Testis (tissue), 2 donors: Measurements from ENCODE around the gene DPYSL3.

ENCODE experiments used
- POLR2A ChIP-seq: fragments of 450-650 bp; IDR thresholded peaks from one replicate; pipeline ENCODE4 v1.6.1; 2017; ENCODE audit warnings: antibody characterized with exemption, mild to moderate bottlenecking, moderate library complexity
- TF ChIP-seq, protein P1 (sequence below), 3 experiments: fragments of 450-650 bp in 2 of 3; fragments of 200-600 bp in 1 of 3; sonication (generic) in 1 of 3; IDR thresholded peaks; one replicate each; pipeline ENCODE4 v1.5.1; 2016 to 2019; ENCODE audit warnings: antibody characterized with exemption in 3 of 3, mild to moderate bottlenecking in 2 of 3, moderate library complexity in 1 of 3

DNA sequence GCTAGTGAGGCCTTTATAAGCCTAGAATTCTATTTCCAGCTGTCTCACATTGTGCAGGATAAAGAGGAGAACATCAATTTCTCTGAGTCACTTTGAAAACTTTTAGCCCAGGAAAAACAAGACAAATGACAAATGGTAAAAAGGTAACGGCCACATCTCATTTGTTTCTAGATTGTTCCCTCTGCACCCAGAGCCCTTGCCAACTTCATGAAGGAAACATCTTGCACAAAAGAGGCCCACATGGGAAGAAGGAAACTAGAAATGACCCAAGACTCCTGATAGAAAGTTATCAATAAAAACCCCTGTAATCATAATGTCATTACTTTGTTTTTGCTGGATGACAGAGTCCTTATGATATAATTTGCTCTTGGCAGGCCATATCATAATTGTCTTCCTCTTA lies 5.3 kb downstream of the DPYSL3 start:
- TF ChIP-seq, protein P1, sequence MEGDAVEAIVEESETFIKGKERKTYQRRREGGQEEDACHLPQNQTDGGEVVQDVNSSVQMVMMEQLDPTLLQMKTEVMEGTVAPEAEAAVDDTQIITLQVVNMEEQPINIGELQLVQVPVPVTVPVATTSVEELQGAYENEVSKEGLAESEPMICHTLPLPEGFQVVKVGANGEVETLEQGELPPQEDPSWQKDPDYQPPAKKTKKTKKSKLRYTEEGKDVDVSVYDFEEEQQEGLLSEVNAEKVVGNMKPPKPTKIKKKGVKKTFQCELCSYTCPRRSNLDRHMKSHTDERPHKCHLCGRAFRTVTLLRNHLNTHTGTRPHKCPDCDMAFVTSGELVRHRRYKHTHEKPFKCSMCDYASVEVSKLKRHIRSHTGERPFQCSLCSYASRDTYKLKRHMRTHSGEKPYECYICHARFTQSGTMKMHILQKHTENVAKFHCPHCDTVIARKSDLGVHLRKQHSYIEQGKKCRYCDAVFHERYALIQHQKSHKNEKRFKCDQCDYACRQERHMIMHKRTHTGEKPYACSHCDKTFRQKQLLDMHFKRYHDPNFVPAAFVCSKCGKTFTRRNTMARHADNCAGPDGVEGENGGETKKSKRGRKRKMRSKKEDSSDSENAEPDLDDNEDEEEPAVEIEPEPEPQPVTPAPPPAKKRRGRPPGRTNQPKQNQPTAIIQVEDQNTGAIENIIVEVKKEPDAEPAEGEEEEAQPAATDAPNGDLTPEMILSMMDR (IDR thresholded peaks at IDR 0.05), result no peak
- no peak for TF ChIP-seq POLR2A
